Measurements from ENCODE around the gene ZDHHC8. TPM values are rescaled to one million over a fixed set of nuclear protein-coding genes. Genes with fewer than 3 reads are reported as not detected.

The ZDHHC8 gene
- total RNA-seq, 1 donor from 2014 or later = 118 TPM

GRCh38 chr22:20111045-20111688 is 20.4 kb upstream of the ZDHHC8 start:
- DNase-seq (ENCODE audit: low spot score) = no peak
- peak; percentile 62 for TF ChIP-seq CTCF (IDR thresholded peaks at IDR 0.05; ENCODE audit: unreplicated experiment)
- Mint-ChIP-seq H3K36me3 (ENCODE audit: low read depth, unreplicated experiment) (peaks cover 16% of the 10 kb centered on the region), H3K4me3 (ENCODE audit: unreplicated experiment) (peak overlapping the region; percentile 25), H3K9me3 (ENCODE audit: unreplicated experiment) (no peaks in the 10 kb centered on the region), H3K4me1 (ENCODE audit: unreplicated experiment) (peaks cover 11% of the 10 kb centered on the region), H3K27ac (ENCODE audit: unreplicated experiment) (no peak overlapping the region), H3K27me3 (ENCODE audit: unreplicated experiment) (peaks cover 22% of the 10 kb centered on the region)

GRCh38 chr22:20111689-20112622 is 19.6 kb upstream of the ZDHHC8 start:
- Mint-ChIP-seq H3K27ac (ENCODE audit: unreplicated experiment) (no peak overlapping the region), H3K36me3 (ENCODE audit: low read depth, unreplicated experiment) (peaks cover 14% of the 10 kb centered on the region), H3K9me3 (ENCODE audit: unreplicated experiment) (no peaks in the 10 kb centered on the region), H3K4me1 (ENCODE audit: unreplicated experiment) (peaks cover 11% of the 10 kb centered on the region), H3K27me3 (ENCODE audit: unreplicated experiment) (peaks cover 20% of the 10 kb centered on the region), H3K4me3 (ENCODE audit: unreplicated experiment) (no peak overlapping the region)
- TF ChIP-seq CTCF (IDR thresholded peaks at IDR 0.05; ENCODE audit: unreplicated experiment) = no peak
- DNase-seq (ENCODE audit: low spot score) = no peak

- no peaks in the 10 kb centered on the region for H3K9me3 Mint-ChIP-seq (ENCODE audit: unreplicated experiment)
- no peak overlapping the region for H3K27ac Mint-ChIP-seq (ENCODE audit: unreplicated experiment)
- no peak for DNase-seq (ENCODE audit: low spot score)
- no peak overlapping the region for H3K4me3 Mint-ChIP-seq (ENCODE audit: unreplicated experiment)
- TF ChIP-seq CTCF (IDR thresholded peaks at IDR 0.05; ENCODE audit: unreplicated experiment) = no peak
- peaks cover 7% of the 10 kb centered on the region for H3K36me3 Mint-ChIP-seq (ENCODE audit: low read depth, unreplicated experiment)
- H3K27me3 Mint-ChIP-seq (ENCODE audit: unreplicated experiment) = peaks cover 17% of the 10 kb centered on the region
- peaks cover 11% of the 10 kb centered on the region for H3K4me1 Mint-ChIP-seq (ENCODE audit: unreplicated experiment)
Observed at GRCh38 chr22:20112623-20113511, 18.7 kb upstream of the ZDHHC8 start.

- H3K27me3 Mint-ChIP-seq (ENCODE audit: unreplicated experiment) = peaks cover 11% of the 10 kb centered on the region
- H3K27ac Mint-ChIP-seq (ENCODE audit: unreplicated experiment) = peak overlapping the region; percentile 57
- H3K4me3 Mint-ChIP-seq (ENCODE audit: unreplicated experiment) = no peak overlapping the region
- H3K36me3 Mint-ChIP-seq (ENCODE audit: low read depth, unreplicated experiment) = peaks cover 5% of the 10 kb centered on the region
- DNase-seq (ENCODE audit: low spot score) = no peak
- H3K4me1 Mint-ChIP-seq (ENCODE audit: unreplicated experiment) = peaks cover 18% of the 10 kb centered on the region
- TF ChIP-seq CTCF (IDR thresholded peaks at IDR 0.05; ENCODE audit: unreplicated experiment) = no peak
- H3K9me3 Mint-ChIP-seq (ENCODE audit: unreplicated experiment) = no peaks in the 10 kb centered on the region
Observed at GRCh38 chr22:20113551-20114310, 17.9 kb upstream of the ZDHHC8 start.

Data from endothelial cell (in vitro differentiated cells).